Uterus (tissue), 2 donors: ENCODE data around the gene CYP2W1.

Experiments used
- CTCF ChIP-seq, 4 experiments: fragments of 200-600 bp in 2 of 4; fragments of 450-650 bp in 2 of 4; sonication (generic) in 2 of 4; IDR thresholded peaks; one replicate each; pipeline ENCODE4 v1.5.1; 2016 to 2019; ENCODE audit warnings: antibody characterized with exemption in 4 of 4, mild to moderate bottlenecking in 2 of 4, moderate library complexity in 1 of 4
- POLR2A ChIP-seq, 2 donors: fragments of 450-650 bp; IDR thresholded peaks; one replicate each; pipeline ENCODE4 v1.6.1; 2016; ENCODE audit warnings: antibody characterized with exemption in 2 of 2, mild to moderate bottlenecking in 1 of 2, moderate library complexity in 1 of 2

DNA sequence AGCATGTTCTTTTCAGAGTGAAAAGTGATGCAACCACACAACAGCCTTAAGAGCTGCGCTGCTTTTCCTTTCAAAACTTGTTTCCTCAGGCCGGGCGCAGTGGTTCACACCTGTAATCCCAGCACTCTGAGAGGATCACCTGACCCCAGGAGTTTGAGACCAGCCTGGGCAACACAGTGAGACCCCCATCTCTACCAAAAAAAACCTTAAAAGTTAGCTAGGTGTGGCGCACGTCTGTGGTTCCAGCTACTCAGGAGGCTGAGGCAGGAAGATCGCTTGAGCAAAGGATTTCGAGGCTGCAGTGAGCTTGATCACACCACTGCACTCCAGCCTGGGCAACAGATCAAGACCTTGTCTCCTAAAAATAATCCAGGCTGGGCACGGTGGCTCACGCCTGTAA, 9.7 kb upstream of the CYP2W1 start:
- TF ChIP-seq CTCF (IDR thresholded peaks at IDR 0.05) = no peak
- no peak for TF ChIP-seq POLR2A (IDR thresholded peaks at IDR 0.05)
